HG02884 (cell line): ENCODE measurements around the gene PBX1.

Experiments
- ATAC-seq: cut with Tn5 transposase; IDR thresholded peaks from one replicate; pipeline ENCODE4 v1.9.1; 2021; ENCODE audit warnings: mild to moderate bottlenecking, moderate library complexity; ENCODE audit not compliant: unreplicated experiment

Gene PBX1

DNA sequence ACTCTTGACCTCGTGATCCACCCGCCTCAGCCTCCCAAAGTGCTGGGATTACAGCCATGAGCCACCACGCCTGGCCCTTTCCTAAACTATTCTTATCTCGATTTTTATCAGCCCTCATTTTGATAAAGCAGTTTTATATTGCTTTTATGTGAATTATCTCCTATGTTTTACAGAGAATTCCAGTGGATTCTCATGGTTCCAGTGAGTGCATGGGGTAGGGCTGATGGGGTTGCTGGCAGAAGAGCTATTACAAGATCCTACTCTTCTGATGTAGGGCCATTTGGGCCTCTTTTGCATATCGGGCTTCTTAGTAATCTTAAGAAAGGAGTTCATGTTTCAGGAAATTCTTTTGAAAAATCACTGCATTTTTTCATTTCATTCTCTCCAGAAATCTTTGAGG is 187.6 kb downstream of the PBX1 start:
- no peak for ATAC-seq

DNA sequence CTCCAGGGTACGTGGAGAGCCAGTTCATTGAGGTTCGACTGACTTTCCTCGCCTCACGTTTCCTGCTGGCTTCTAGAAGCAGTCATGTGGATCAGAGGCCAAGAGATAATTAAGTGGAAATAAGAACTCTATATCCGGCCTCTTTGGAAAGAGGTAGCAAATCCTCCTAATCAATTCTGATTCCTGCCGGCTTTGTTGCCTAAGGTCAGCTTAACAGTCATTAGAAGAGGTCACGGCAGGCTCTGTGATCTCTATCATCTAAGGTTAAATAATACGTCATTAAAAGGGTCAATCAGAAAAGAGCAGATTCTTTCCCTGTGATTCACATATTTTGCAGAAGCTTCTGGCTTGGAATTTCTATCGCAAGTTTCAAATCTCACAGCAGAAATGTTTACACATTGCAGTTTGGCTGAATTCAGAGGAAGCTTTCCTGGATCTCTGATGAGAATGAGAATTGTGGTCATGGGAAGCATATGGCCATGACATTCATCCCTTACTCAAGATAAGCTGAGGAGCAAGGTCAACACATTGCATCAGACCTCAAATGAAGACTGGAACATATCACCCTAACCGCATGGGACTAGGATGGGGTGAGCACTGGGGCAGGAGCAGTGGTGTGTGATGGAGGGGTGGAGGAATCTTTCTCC is 189.4 kb downstream of the PBX1 start:
- no peak for ATAC-seq

DNA sequence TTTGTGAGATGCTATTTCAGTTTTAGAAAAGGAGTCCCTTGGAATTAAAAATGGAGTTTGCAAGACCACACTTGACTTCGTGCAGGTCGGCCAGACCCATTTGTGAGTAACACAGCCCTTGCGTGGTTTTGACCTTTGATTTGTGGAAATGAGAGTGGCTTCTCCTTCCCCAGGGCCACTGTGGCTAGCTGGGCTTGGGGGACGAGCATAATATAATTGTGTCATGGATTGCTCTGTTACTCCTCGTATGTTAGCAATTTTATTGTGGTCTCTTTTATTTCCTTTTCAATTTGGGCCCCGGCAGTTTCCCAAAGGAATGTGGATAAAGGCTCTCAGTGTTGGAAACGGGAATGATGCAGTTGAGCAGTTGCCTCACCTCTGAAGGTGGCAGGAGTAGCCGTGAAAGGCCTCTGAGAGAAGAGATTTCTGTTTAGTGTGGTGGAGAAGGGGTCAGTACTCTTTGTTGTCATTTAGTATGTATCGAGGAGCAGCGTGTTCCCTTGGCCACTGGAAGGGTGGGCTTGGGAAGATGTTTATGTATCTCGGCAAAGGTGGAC is 194.6 kb downstream of the PBX1 start:
- no peak for ATAC-seq

DNA sequence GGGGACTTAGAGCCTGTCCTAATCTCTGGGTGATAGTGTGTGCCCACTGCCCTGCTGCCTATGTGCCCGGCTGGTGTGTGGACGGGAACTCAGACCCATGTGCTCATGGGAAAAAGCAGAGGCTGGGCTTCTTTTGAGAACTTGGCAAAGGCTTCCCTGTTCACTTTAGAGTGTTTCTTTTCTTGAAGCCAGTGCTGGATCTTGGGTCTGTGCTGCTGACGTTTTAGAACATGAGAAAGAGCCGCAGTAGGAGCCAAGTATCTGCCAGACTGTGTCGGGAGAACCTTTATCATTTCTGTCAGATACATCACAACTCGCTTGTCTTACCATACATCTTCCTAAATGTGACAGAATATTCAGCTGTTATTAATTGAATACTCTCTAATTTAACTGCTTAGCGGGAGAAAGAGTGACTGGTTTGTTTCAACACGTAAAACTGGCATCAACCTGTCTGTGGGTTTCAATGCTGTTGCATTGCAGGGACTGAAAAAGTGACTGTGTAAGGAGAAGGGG is 195.2 kb downstream of the PBX1 start:
- no peak for ATAC-seq

DNA sequence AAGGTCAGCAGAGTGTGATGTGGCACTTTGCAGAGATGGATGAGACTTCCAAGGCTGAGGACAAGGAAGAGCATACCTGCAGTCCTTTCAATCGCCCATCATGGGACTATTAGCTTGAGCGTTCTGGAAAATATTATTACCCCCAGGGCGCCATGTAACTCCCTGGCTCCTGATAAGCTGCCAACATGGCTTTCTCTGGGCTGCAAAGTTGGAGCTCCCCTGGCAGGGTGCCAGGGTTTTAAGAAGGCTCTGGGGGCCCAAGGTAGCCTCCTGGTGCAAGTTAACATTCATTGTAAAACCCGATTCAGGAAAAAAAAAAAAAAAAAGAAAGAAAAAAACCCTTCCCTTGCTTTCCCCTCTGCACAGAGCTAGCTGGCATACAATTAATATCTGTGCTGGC is 196.7 kb downstream of the PBX1 start:
- ATAC-seq: no peak

DNA sequence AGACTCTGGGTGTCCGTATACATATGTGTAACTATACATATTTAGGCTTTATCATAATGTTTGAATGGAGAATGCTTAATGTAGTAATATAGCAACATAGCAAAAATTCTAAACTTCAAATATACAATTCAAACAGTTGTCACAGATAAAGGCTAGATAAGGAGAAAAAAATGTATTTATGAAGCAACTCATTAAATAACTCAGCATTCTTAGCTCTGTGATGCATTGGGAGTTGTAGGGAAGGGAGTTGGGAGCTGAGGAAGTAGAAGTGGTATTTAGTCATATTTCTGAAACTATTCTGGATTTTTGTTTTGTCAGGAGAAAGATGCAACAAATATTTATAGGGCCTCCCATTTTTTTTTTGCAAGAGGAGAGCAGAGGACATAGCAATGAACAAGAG is 197.8 kb downstream of the PBX1 start:
- no peak for ATAC-seq

DNA sequence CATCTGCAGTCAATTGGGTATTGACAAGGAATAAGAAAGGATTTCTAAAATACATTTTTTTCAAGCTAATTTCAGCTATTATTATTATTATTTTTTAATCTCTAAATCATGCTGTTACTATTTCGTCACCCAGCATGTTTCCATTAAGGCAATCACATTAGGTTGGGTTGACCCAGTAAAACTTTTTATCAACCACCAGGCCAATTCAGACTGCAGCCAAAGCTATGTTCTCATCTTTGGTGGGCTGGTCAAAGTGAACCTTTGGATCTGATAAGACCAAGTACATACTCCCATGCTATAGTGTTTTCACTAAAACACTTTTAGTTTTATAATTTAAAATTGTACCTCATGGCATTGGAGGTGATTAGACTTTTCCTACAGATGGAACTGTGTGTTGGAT is 198.6 kb downstream of the PBX1 start:
- ATAC-seq: no peak

DNA sequence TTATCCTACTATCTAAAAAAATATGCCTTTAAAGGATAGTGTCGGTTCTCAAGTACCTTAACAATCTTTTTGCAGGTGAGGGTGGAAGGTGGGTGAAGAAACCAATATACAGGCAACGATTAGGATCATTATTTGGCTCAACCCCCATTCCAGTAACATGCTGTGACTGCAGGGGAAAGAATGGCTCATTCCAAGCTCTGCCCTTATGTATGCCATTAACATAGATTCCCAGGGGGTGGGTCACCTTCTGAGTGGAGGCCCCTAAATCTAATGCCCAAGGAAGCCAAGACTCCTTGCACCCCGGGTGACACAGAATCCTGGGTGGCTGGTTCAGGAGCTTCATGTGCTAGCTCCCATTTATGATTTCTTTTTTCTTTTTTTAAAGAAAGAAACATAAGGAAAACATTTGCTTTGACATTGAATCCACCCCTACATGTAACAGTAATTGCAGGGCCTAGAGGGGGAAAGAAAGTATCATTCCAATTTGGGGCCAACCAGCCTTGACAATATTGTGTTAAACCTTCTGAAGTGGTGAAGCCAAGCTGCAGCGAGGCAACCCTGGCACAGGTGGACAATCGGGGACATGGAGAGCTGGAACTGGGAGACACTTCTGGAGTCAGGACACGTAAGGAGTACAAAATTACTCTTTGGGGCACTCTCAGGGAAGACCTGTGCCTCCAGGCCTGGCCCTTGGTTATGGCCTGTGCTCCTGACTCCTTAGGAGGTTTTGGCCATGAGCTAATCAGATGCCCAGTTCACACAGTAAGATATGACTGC is 200.3 kb downstream of the PBX1 start:
- no peak for ATAC-seq

DNA sequence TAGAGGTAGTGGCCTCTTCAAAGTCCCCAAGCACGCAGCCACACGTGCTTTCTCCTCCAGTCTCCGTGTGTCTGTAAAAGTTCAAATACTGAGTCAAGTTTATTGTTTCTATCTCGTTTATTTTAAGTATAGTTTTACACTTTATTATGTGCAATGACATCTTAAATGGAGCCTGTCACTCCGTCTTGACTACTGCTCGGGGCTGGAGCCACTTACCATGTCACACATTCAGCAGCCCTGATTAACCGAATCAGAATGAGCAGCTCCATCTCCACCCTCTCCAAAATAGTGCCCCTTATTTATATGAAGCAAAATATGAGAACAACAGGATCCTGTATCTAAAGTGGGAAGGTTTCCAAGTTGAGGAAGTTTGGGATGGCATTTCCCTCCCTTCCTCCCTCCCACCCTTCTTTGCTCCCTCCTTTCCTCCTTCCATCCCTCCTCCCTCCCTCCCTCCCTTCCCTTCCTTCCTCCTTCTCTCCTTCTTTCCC is 201.0 kb downstream of the PBX1 start:
- no peak for ATAC-seq

DNA sequence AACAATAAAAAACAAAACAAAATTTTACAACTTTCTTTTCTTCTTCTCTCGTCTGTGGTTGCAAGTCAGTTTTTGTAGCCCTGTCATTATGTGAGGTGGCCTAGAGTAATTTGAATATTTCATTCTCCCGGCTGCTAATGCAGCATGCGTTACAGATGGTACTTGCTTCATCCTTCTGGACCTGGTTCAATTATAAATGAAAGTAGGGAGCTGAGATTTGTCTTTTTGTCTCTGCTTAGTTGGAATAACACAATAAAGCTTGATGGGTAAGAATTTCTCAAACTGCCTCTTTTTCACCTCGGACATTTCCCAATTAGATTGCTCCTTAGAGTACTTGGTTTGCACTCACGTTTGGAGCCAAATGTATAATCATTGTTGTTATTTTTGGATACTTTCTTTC is 201.6 kb downstream of the PBX1 start:
- no peak for ATAC-seq

DNA sequence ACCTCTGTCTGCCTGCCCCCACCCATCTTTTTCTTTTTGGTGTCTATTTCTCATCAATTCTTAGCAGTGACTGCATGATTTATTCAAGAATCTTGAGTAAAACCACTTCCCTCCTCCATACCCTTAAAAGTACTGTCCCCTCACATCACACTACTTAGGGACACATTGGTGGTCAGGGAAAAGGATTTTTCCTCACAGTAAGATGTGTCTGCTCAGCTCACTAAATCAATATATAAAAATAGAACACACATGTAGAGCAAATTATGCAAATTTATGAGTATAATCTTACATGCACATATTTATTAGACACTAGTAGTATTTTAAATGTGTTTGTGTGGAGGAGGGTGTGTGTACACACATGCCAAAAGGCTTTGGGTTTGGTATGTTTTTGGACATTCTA is 202.0 kb downstream of the PBX1 start:
- no peak for ATAC-seq

DNA sequence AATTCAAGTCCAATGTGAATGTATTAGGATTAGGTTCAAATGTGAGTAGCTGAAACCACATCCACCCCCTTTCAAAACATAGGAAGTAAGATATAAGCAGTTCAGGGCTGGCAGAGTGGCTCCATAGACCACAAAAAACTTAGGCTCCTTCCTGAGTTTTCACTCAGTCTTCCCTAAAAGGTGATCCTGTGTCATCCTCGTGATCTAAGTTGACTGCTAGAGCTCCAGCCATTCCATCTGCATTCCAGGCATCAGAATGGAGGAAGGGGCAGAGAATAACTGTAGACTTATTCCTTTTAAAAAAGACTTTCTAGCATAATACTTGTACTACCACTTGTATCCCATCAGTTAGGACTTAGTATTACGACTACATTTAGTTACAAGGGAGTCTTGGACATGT is 204.1 kb downstream of the PBX1 start:
- ATAC-seq: no peak

DNA sequence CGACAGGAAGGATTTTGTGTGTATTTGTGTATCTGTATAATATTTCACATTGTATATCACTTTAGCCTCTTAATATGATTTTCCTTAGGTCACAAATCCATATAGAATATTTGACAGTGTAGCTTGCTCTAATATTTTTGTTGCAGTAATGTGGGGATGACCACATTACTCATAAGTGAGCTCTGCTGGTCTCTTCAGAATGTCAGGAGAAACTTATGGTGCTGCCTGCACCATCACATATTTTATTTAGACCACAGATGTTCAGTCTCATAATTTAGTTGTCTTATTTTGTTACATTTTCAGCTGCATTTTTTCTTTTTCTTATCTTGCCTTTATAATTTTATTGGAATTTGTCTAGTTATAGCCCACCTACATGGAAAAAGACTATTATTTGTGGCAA is 205.3 kb downstream of the PBX1 start:
- no peak for ATAC-seq

DNA sequence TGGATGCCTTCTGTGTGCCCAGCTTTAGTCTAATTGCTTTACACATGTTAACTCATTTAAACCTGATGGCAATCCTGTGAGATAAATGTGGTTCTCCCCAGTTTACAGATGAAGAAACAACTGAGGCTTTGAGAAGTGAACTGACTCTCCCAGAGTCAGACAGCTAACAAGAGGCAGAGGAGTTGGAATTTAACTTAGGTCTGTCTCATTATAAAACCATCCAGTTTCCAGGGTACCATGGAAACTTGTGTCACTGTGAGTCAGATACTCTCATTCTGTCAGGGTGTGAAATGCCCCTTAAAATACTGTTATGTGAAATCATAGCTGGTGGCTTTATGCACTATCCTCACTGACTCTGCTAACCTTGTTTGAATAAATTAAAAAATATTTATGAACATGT is 206.6 kb downstream of the PBX1 start:
- ATAC-seq: no peak

DNA sequence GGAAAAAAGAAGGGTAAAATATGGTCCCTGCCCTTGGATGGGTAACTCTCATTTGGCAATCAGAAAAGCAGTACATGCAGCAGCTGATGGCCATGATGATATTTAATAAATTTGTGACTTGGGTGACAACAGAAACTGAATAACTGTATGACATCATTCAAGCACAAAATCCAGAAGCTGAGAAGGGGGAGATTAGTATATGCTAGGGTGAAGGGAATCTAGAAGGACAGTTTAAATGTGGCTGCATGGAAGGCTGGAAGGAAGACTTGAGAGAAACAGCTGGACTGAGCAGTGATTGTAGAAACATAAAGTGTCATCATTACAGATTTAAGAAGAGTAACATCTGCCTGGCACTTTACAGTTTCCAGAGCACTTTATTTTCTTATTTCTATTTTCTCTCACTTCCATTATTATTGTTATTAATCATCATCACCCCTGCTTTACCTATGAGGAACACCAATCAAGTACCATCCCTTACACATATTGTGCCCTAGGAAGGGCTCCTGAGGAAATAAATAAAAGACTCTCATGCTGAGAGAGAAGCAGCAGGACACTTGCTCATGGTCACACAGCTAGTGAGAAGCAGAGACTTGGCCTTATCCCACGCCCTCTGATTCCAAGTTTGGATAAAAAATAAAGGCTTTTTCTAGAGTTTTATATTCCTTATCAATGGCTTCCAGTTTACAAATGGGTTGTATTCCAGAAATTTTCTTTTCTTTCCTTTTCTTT is 207.2 kb downstream of the PBX1 start:
- ATAC-seq: no peak

DNA sequence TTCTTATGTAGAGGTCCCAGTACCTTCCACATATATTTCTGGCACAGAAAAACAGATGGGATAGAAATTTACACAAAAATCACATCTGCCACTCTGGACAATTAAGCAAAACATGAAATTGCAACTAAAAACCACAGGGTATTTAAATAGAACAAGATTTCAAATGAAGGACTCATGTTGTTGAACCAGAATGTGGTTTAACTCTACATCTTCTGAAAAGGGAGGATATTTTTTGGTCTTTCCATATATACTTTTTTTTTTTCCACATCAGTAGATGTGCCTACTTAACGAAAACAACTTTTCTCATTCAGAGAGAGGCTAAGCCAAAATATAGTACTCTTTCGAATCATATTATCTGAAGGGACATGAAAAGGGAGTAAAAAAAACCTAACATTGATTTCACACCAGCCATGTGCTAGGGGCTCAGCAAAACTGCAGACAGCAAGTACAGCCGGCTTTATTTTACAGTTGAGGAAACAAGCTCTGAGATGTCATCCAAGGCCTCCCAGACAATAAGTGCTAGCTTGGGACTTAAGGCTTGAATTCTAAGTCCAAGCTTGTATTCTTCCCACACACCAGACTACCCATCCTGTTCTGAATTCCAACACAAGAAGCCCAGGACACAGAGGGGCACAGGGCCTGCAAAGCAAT is 208.9 kb downstream of the PBX1 start:
- no peak for ATAC-seq

DNA sequence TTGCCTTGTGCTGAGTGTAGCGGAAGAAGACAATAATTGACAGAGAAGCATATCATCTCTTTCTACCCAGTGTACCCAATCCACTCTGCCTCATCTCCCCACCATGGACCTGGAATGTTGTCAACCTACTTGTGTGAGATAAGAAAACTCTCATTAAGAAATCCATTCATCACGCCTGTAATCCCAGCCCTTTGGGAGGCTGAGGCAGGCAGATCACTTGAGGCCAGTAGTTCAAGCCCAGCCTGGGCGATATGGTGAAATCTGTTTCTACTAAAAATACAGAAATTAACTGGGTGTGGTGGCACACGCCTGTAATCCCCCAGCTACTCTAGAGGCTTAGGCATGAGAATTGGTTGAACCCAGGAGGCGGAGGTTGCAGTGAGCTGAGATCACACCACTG is 209.6 kb downstream of the PBX1 start:
- ATAC-seq: no peak

DNA sequence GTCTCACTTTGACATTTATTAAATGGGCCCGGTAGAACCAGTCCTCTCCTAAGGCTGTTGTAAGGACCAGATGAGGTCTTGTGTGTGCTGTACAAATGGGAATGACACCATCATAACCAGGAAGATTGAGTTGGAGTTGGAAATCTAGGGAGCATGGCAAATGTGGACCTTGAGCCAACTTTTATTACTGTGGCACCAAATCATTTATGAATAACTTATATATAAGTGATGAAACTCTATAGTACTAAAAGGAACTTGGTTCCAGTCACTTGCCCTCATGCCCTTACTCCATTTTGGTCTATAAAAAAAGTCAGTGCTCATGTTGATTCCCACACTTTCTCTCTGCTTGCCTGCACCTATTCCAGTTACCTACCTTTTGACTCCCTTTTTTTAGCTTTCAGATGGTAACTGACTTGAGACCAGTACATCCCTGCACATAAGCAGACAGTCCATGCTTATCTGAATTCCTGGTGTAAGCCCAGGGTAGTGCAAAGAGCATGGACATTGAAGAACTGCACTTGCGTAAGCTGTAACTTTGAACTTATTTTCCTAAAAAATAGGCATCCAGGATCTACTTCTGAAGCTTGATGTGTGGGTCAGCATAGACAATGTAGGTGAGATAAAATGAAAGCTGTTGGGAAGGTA is 210.6 kb downstream of the PBX1 start:
- ATAC-seq: no peak

DNA sequence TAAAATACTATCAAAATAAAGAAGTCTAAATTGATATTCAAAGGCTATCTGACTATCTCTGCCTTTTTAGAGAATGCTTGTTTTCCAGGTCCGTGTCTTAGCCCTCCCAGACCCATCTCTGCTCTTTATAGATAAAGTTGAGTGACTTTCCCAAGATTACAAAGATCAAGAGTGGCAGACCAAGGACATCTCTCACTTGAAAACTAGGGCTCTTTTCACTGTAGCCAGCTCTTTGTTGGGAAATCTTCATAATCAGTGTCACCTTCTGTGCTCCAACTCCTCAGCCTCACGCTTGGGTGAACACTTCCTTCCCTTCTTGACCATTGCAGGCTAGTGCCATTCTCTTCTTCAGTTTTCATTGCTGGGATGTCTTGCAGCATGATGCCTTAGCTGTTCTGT is 211.1 kb downstream of the PBX1 start:
- no peak for ATAC-seq

DNA sequence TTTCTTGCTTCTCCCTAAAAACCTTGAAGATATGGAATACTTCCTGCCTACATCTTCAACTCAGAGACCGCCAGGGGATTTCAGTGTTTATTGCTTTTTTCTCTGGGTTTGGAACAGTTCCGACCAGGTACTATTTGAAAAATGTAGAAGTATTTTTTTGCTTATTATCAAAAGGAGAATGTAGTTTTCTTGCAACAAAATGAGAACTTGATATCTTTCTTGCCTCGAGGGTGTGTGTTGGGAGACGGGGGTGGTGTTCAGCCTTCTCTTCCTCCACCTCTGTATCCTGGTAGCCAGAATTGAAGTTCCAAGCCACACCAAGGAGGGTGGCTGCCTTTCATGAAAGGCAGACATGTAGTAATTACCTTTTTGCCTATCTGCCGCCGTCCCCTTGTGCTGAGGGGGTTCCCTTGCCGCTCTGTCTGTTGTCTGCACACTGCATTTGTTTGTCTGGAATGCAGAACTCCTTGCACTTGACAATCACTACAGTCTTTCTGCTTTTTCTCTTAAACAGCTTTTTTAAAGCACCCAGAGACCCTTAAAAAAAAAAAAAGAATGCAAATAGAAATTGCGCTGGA is 212.1 kb downstream of the PBX1 start:
- ATAC-seq: no peak
